Lower lobe of right lung (tissue), 2 donors: ENCODE data around the gene EFCAB3. TPM values are rescaled to one million over a fixed set of nuclear protein-coding genes. Genes with fewer than 3 reads are reported as not detected.

Source experiments
- ATAC-seq, 2 donors: fragments of 200-7000 bp; cut with Tn5 transposase; one replicate each; pipeline ENCODE4 v1.9.1; 2020 to 2022; ENCODE audit warnings: mild to moderate bottlenecking in 2 of 2, moderate library complexity in 2 of 2
- DNase-seq: peaks from one replicate; pipeline ENCODE4 v3.0.0-alpha.2; 2020
- H3K27ac ChIP-seq: fragments of 200-600 bp; one replicate; pipeline ENCODE4 v1.8.0; 2022
- H3K27me3 ChIP-seq: fragments of 200-600 bp; one replicate; pipeline ENCODE4 v1.8.0; 2022; ENCODE audit warnings: low read depth
- H3K36me3 ChIP-seq: fragments of 200-600 bp; one replicate; pipeline ENCODE4 v1.8.0; 2022; ENCODE audit warnings: mild to moderate bottlenecking
- H3K4me1 ChIP-seq: fragments of 200-600 bp; one replicate; pipeline ENCODE4 v1.8.0; 2022
- H3K4me3 ChIP-seq: fragments of 200-600 bp; one replicate; pipeline ENCODE4 v1.8.0; 2022; ENCODE audit warnings: mild to moderate bottlenecking
- H3K9me3 ChIP-seq: fragments of 200-600 bp; one replicate; pipeline ENCODE4 v1.8.0; 2022
- intact Hi-C: fragments of 100-400 bp; cut with DNase I; formaldehyde crosslinking; loops from one replicate; pipeline ENCODE4 v1.11.0; 2022
- long read RNA-seq: library from polyadenylated mRNA; unstranded; transcript quantifications from one replicate; pipeline ENCODE4 v2.0.0, GENCODE V29; 2021
- total RNA-seq: library from RNA; stranded (reverse); fragmentation: NEBNext Ultra II Directional; extraction: Animal tissue kit (Norgen Biotek cat#: 25700); gene quantifications from one replicate; pipeline ENCODE4 v1.2.1, GENCODE V29; 2021
- TF ChIP-seq, protein P1 (sequence below): fragments of 200-600 bp; IDR thresholded peaks from one replicate; pipeline ENCODE4 v1.8.0; 2022; ENCODE audit warnings: antibody characterized with exemption, mild to moderate bottlenecking
- donor health status: DM: no; HTN: yes; CAD: no; lungs with severe emphysema.

The EFCAB3 gene
- total RNA-seq = not detected
- long read RNA-seq = 0 reads

DNA sequence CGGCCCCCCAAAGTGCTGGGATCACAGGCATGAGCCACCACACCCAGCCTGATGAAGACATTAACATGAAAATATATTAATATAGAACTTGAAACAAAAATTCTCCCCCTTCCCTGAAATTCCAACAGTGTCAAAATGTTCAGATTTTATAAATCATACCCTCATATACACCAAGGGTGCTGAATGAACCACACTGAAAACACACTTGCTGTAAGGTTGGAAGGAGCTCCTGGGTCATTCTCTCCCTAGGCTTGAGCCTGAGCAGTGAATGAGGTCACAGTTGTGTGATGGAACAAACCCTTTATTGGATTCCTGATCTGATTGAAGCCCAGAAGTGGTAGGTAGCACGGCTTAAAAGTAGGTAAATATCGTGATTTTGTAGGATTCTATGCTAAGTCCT, at the start of gene EFCAB3:
TSS of gene EFCAB3 (plus strand) at position 301 of the 400 bp plus-strand sequence. CDS start 2,427 bp downstream, outside the sequence.
- no peak for DNase-seq

GRCh38 chr17:62336527-62336926, 43.8 kb upstream of the EFCAB3 start:
- H3K4me3 ChIP-seq = no peak overlapping the region
- no peaks in the 10 kb centered on the region for H3K4me1 ChIP-seq
- TF ChIP-seq, protein P1, sequence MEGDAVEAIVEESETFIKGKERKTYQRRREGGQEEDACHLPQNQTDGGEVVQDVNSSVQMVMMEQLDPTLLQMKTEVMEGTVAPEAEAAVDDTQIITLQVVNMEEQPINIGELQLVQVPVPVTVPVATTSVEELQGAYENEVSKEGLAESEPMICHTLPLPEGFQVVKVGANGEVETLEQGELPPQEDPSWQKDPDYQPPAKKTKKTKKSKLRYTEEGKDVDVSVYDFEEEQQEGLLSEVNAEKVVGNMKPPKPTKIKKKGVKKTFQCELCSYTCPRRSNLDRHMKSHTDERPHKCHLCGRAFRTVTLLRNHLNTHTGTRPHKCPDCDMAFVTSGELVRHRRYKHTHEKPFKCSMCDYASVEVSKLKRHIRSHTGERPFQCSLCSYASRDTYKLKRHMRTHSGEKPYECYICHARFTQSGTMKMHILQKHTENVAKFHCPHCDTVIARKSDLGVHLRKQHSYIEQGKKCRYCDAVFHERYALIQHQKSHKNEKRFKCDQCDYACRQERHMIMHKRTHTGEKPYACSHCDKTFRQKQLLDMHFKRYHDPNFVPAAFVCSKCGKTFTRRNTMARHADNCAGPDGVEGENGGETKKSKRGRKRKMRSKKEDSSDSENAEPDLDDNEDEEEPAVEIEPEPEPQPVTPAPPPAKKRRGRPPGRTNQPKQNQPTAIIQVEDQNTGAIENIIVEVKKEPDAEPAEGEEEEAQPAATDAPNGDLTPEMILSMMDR = no peak
- no peaks in the 10 kb centered on the region for H3K27me3 ChIP-seq
- intact Hi-C loops = no loop called here
- DNase-seq = no peak
- H3K27ac ChIP-seq = no peak overlapping the region
- peaks cover 8% of the 10 kb centered on the region for H3K9me3 ChIP-seq
- no peaks in the 10 kb centered on the region for H3K36me3 ChIP-seq
- ATAC-seq = no peak

More for the DNA sequence above, at the start of gene EFCAB3:
- TF ChIP-seq, protein P1 = no peak
- Histone ChIP-seq H3K27me3 (no peaks in the 10 kb centered on the region), H3K36me3 (no peaks in the 10 kb centered on the region), H3K4me3 (no peak within 1 kb of the TSS), H3K9me3 (no peaks in the 10 kb centered on the region), H3K4me1 (no peaks in the 10 kb centered on the region), H3K27ac (no peak within 1 kb of the TSS)
- no peak for ATAC-seq
- intact Hi-C loops = no loop called here

GRCh38 chr17:62343764-62344270, 36.5 kb upstream of the EFCAB3 start:
- H3K27ac ChIP-seq = no peak overlapping the region
- ATAC-seq (no peak), DNase-seq (no peak)
- no peaks in the 10 kb centered on the region for H3K9me3 ChIP-seq
- intact Hi-C loops = no loop called here
- H3K27me3 ChIP-seq = no peaks in the 10 kb centered on the region
- TF ChIP-seq, protein P1 = no peak
- H3K4me1 ChIP-seq = no peaks in the 10 kb centered on the region
- H3K36me3 ChIP-seq = no peaks in the 10 kb centered on the region
- no peak overlapping the region for H3K4me3 ChIP-seq

GRCh38 chr17:62351176-62351575, 29.2 kb upstream of the EFCAB3 start:
- ATAC-seq (no peak), DNase-seq (no peak)
- H3K27me3 ChIP-seq = no peaks in the 10 kb centered on the region
- H3K36me3 ChIP-seq = no peaks in the 10 kb centered on the region
- no peaks in the 10 kb centered on the region for H3K9me3 ChIP-seq
- TF ChIP-seq, protein P1 = no peak
- no peak overlapping the region for H3K27ac ChIP-seq
- H3K4me3 ChIP-seq = no peak overlapping the region
- H3K4me1 ChIP-seq = no peaks in the 10 kb centered on the region
- intact Hi-C loops = no loop called here

GRCh38 chr17:62366191-62366590, 14.2 kb upstream of the EFCAB3 start:
- DNase-seq (no peak), ATAC-seq (no peak)
- peaks cover 5% of the 10 kb centered on the region for H3K27me3 ChIP-seq
- no peak overlapping the region for H3K27ac ChIP-seq
- no peak overlapping the region for H3K4me3 ChIP-seq
- intact Hi-C loops = no loop called here
- TF ChIP-seq, protein P1 = no peak
- no peaks in the 10 kb centered on the region for H3K36me3 ChIP-seq
- no peaks in the 10 kb centered on the region for H3K4me1 ChIP-seq
- H3K9me3 ChIP-seq = no peaks in the 10 kb centered on the region
